Fibroblast of pulmonary artery (primary cell): ENCODE data around the gene CACNA1C.

ENCODE experiments used
- DNase-seq: peaks from one replicate; pipeline ENCODE4 v3.0.0-alpha.2; 2010; ENCODE audit warnings: low read depth
- H3K4me3 ChIP-seq: replicated peaks from 2 replicates; pipeline ENCODE4 v1.5.1; 2011; ENCODE audit warnings: low read depth, mild to moderate bottlenecking, control low read depth, low read length, moderate library complexity
- CTCF ChIP-seq: IDR thresholded peaks from 2 replicates; pipeline ENCODE4 v1.5.1; 2011; ENCODE audit warnings: mild to moderate bottlenecking, control low read depth, low read length, inconsistent platforms; ENCODE audit errors: missing control alignments

Gene CACNA1C

GRCh38 chr12:2149091-2149490, 96.3 kb downstream of the CACNA1C start:
- TF ChIP-seq CTCF = no peak
- DNase-seq = no peak
- H3K4me3 ChIP-seq = no peak overlapping the region

- DNase-seq = no peak
- H3K4me3 ChIP-seq = no peak overlapping the region
- no peak for TF ChIP-seq CTCF
These were observed 98.0 kb downstream of the CACNA1C start for GRCh38 chr12:2150833-2151232.

GRCh38 chr12:2151391-2151790, 98.6 kb downstream of the CACNA1C start:
- no peak overlapping the region for H3K4me3 ChIP-seq
- no peak for TF ChIP-seq CTCF
- no peak for DNase-seq

- no peak overlapping the region for H3K4me3 ChIP-seq
- no peak for TF ChIP-seq CTCF
- DNase-seq = no peak
These were observed 99.3 kb downstream of the CACNA1C start for GRCh38 chr12:2152134-2152533.

- DNase-seq = peak; percentile 63
- no peak for TF ChIP-seq CTCF
- H3K4me3 ChIP-seq = no peak overlapping the region
These were observed 101.3 kb downstream of the CACNA1C start for GRCh38 chr12:2154050-2154449.

GRCh38 chr12:2154521-2154920, 101.7 kb downstream of the CACNA1C start:
- no peak overlapping the region for H3K4me3 ChIP-seq
- DNase-seq = no peak
- TF ChIP-seq CTCF = no peak

GRCh38 chr12:2156333-2156732, 103.5 kb downstream of the CACNA1C start:
- no peak for DNase-seq
- no peak for TF ChIP-seq CTCF
- H3K4me3 ChIP-seq = no peak overlapping the region
